PC-3 (cell line): Measurements from ENCODE around the gene PRKG2. TPM values are rescaled to one million over a fixed set of nuclear protein-coding genes. Genes with fewer than 3 reads are reported as not detected.
A peak's percentile ranks its signal among the peaks of the same experiment; 100 is the strongest.

ENCODE experiments used
- ATAC-seq: fragments of 200-7000 bp; cut with Tn5 transposase; 2 replicates; pipeline ENCODE4 v1.9.1; 2020; ENCODE audit warnings: mild to moderate bottlenecking, moderate library complexity
- BruUV-seq: library from RNA; stranded (reverse); fragments of 400-500 nt; replicated peaks from 2 replicates; lab custom pipeline; 2021; lab: Mats Ljungman, UMichigan
- CTCF ChIA-PET: fragments of 300-600 bp; sonication (Branson Sonifier 250); formaldehyde crosslinking; loops from one replicate; lab custom pipeline; 2022; ENCODE audit warnings: antibody characterized with exemption; lab: Charles Lee
- POLR2A ChIA-PET: fragments of 300-600 bp; sonication (Branson Sonifier 250); formaldehyde crosslinking; loops from one replicate; lab custom pipeline; 2022; ENCODE audit warnings: antibody characterized with exemption; ENCODE audit not compliant: unreplicated experiment; lab: Charles Lee
- DNase-seq: peaks from one replicate; pipeline ENCODE4 v3.0.0-alpha.2; 2015
- H2AFZ ChIP-seq: fragments of 300-600 bp; sonication (generic); 2 replicates; pipeline ENCODE4 v1.6.0; 2016; ENCODE audit warnings: antibody characterized with exemption, low read length
- H3F3A ChIP-seq: fragments of 300-600 bp; sonication (generic); one replicate; pipeline ENCODE4 v1.6.0; 2017; ENCODE audit warnings: antibody characterized with exemption, low read length, control low read depth, mild to moderate bottlenecking; ENCODE audit not compliant: unreplicated experiment
- H3K27ac ChIP-seq: fragments of 300-600 bp; sonication (generic); 2 replicates; pipeline ENCODE4 v1.5.1; 2016; ENCODE audit warnings: mild to moderate bottlenecking, low read length
- H3K27me3 ChIP-seq: fragments of 300-600 bp; sonication (generic); 2 replicates; pipeline ENCODE4 v1.6.1; 2016; ENCODE audit warnings: low read length, mixed read lengths
- H3K36me3 ChIP-seq: fragments of 300-600 bp; sonication (generic); 2 replicates; pipeline ENCODE4 v1.6.1; 2016; ENCODE audit warnings: low read depth, mixed run types, low read length, mixed read lengths
- H3K4me1 ChIP-seq: fragments of 300-600 bp; sonication (generic); 2 replicates; pipeline ENCODE4 v1.5.1; 2016; ENCODE audit warnings: low read length; ENCODE audit not compliant: insufficient read depth
- H3K4me2 ChIP-seq: fragments of 300-600 bp; sonication (generic); 2 replicates; pipeline ENCODE4 v1.6.0; 2016; ENCODE audit warnings: low read length
- H3K4me3 ChIP-seq: fragments of 300-600 bp; sonication (generic); 2 replicates; pipeline ENCODE4 v1.5.1; 2016; ENCODE audit warnings: mild to moderate bottlenecking, low read length, mixed read lengths
- H3K79me2 ChIP-seq: fragments of 300-600 bp; sonication (generic); 2 replicates; pipeline ENCODE4 v1.6.1; 2017; ENCODE audit warnings: low read length, mixed read lengths
- H3K9ac ChIP-seq: fragments of 300-600 bp; sonication (generic); 2 replicates; pipeline ENCODE4 v1.6.0; 2016; ENCODE audit warnings: mild to moderate bottlenecking, low read length
- H3K9me2 ChIP-seq: fragments of 300-600 bp; sonication (generic); replicated peaks from 2 replicates; pipeline ENCODE4 v1.6.1; 2016; ENCODE audit warnings: mixed run types, low read length, mixed read lengths
- H3K9me3 ChIP-seq: fragments of 300-600 bp; sonication (generic); 2 replicates; pipeline ENCODE4 v1.6.1; 2016; ENCODE audit warnings: low read length, mixed read lengths
- H4K20me1 ChIP-seq: fragments of 300-600 bp; sonication (generic); 2 replicates; pipeline ENCODE4 v1.6.1; 2016; ENCODE audit warnings: low read length, mixed read lengths
- EZH2 ChIP-seq: fragments of 300-600 bp; sonication (generic); IDR thresholded peaks from one replicate; pipeline ENCODE4 v1.6.1; 2017; ENCODE audit warnings: antibody characterized with exemption, mild to moderate bottlenecking, low read length; ENCODE audit not compliant: unreplicated experiment
- EZH2phosphoT487 ChIP-seq: fragments of 300-600 bp; sonication (generic); IDR thresholded peaks from 2 replicates; pipeline ENCODE4 v1.6.1; 2018; ENCODE audit warnings: mild to moderate bottlenecking, antibody characterized with exemption, low read length, borderline replicate concordance
- intact Hi-C: fragments of 100-400 bp; cut with micrococcal nuclease; formaldehyde crosslinking; loops from 2 replicates; pipeline ENCODE4 v1.9.0; 2023
- total RNA-seq: library from RNA; depleted of rRNA; stranded (reverse); fragments of >200 nt; gene quantifications from 2 replicates; pipeline ENCODE4 v1.2.3, GENCODE V29; 2014
- TF ChIP-seq, protein P1 (sequence below): fragments of 300-600 bp; sonication (generic); conservative IDR thresholded peaks from 2 replicates; pipeline ENCODE4 v1.5.1; 2017; ENCODE audit warnings: antibody characterized with exemption, low read depth, mild to moderate bottlenecking, low read length

Gene PRKG2
- total RNA-seq, 1 experiment from 2014 or later = 0.55 TPM

DNA sequence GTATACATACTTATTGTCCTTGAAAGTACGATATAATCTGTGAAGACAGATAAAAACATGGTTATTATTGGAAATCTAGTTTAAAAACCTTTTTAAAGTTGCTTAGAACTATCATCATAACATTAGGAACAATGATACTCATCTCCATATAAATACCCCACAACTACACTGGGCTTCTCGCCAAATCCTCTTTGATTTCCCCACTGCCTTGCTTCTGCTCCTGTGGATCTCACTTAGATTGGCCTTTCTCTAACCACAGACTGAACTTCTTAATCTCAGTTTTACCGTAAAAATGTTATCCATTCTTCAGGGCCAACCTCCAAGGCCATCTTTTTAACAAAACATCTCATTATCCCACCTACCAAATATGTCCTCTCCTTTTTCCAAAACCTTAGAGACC, 77.6 kb downstream of the PRKG2 start:
- POLR2A ChIA-PET = no interaction called here
- no peaks in the 10 kb centered on the region for H3K36me3 ChIP-seq
- peak overlapping the region; percentile 94; the same call in 1 of the 2 replicates for H3K27ac ChIP-seq
- intact Hi-C loops = loop anchor here (2.0 kb wide), 1 partner anchor 53 kb away; no protein-coding TSS in a partner anchor
- no peak overlapping the region for H2AFZ ChIP-seq
- no peaks in the 10 kb centered on the region for H4K20me1 ChIP-seq
- H3K4me1 ChIP-seq = peaks cover 24% of the 10 kb centered on the region
- no peaks in the 10 kb centered on the region for H3K27me3 ChIP-seq
- BruUV-seq = no TSS peak
- H3K79me2 ChIP-seq = no peaks in the 10 kb centered on the region
- no peak overlapping the region for H3K4me3 ChIP-seq
- H3K9me2 ChIP-seq = no peaks in the 10 kb centered on the region
- DNase-seq = no peak
- TF ChIP-seq, protein P1, sequence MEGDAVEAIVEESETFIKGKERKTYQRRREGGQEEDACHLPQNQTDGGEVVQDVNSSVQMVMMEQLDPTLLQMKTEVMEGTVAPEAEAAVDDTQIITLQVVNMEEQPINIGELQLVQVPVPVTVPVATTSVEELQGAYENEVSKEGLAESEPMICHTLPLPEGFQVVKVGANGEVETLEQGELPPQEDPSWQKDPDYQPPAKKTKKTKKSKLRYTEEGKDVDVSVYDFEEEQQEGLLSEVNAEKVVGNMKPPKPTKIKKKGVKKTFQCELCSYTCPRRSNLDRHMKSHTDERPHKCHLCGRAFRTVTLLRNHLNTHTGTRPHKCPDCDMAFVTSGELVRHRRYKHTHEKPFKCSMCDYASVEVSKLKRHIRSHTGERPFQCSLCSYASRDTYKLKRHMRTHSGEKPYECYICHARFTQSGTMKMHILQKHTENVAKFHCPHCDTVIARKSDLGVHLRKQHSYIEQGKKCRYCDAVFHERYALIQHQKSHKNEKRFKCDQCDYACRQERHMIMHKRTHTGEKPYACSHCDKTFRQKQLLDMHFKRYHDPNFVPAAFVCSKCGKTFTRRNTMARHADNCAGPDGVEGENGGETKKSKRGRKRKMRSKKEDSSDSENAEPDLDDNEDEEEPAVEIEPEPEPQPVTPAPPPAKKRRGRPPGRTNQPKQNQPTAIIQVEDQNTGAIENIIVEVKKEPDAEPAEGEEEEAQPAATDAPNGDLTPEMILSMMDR = no peak
- TF ChIP-seq EZH2 (no peak), EZH2phosphoT487 (no peak)
- CTCF ChIA-PET = no interaction called here
- H3K9me3 ChIP-seq = no peaks in the 10 kb centered on the region
- H3K4me2 ChIP-seq = no peak overlapping the region
- no peaks in the 10 kb centered on the region for H3F3A ChIP-seq
- H3K9ac ChIP-seq = no peak overlapping the region
- no peak for ATAC-seq

DNA sequence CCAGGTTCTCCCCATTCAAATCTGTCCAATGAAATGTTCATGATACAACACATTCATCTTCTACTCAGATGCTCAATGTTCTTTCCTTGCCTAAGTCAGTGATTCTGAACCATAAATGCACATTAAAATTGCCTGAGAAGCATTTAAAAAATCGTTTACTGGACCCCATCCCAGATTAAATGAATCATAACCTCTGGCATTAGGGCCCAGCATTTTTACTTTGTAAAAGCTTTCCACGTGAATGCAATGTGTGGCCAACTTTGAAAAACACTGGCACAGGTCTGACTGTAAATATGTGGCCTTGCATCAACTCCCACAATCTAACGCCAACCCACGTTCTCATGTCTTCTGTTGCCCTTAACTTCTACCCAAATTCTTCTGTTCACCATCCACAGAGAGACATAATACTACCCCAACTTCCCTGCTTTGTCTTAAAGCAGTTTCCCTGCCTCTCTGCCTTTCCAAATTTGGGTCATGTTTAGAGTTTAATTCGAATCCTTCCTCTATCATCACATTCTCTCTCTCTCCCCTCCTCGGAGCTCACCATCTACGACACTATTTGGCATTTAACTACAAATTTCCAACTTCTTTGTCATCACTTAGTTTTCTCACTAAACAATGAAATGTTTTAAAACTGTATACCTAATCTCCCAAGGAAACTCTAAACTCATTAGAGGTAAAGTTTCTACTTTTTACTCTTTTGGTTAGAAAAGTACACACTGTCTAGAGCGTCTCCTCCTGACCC, 78.7 kb downstream of the PRKG2 start:
- no peaks in the 10 kb centered on the region for H3F3A ChIP-seq
- H3K4me3 ChIP-seq = 0 out of 2 replicates have a peak overlapping the region, but pooled peaks have one; percentile 16
- H3K79me2 ChIP-seq = no peaks in the 10 kb centered on the region
- ChIA-PET CTCF (no interaction called here), POLR2A (interaction anchor here (0.6 kb wide), 1 partner anchor 18 kb away, joined by 3 read pairs; no protein-coding TSS in a partner anchor)
- TF ChIP-seq, protein P1 = no peak
- H3K36me3 ChIP-seq = peaks cover 5% of the 10 kb centered on the region; the same call in 1 of the 2 replicates
- peak overlapping the region; percentile 70 for H3K9ac ChIP-seq
- ATAC-seq (peak; percentile 87), DNase-seq (peak; percentile 70)
- no peaks in the 10 kb centered on the region for H4K20me1 ChIP-seq
- H3K4me1 ChIP-seq = peaks cover 24% of the 10 kb centered on the region
- peak overlapping the region; percentile 66 for H3K4me2 ChIP-seq
- no TSS peak for BruUV-seq
- no peaks in the 10 kb centered on the region for H3K9me3 ChIP-seq
- H3K27me3 ChIP-seq = no peaks in the 10 kb centered on the region
- H2AFZ ChIP-seq = peak overlapping the region; percentile 36
- no peaks in the 10 kb centered on the region for H3K9me2 ChIP-seq
- H3K27ac ChIP-seq = peak overlapping the region; percentile 94
- intact Hi-C loops = loop anchor here (1.0 to 2.0 kb wide), 3 partner anchors 18 to 52 kb away; no protein-coding TSS in a partner anchor
